Fibroblast of pulmonary artery (primary cell): ENCODE measurements around the gene ERP27.

ENCODE experiments used
- DNase-seq: peaks from one replicate; pipeline ENCODE4 v3.0.0-alpha.2; 2010; ENCODE audit warnings: low read depth
- H3K4me3 ChIP-seq: replicated peaks from 2 replicates; pipeline ENCODE4 v1.5.1; 2011; ENCODE audit warnings: low read depth, mild to moderate bottlenecking, control low read depth, low read length, moderate library complexity
- TF ChIP-seq, protein P1 (sequence below): IDR thresholded peaks from 2 replicates; pipeline ENCODE4 v1.5.1; 2011; ENCODE audit warnings: mild to moderate bottlenecking, control low read depth, low read length, inconsistent platforms; ENCODE audit errors: missing control alignments

The ERP27 gene

DNA sequence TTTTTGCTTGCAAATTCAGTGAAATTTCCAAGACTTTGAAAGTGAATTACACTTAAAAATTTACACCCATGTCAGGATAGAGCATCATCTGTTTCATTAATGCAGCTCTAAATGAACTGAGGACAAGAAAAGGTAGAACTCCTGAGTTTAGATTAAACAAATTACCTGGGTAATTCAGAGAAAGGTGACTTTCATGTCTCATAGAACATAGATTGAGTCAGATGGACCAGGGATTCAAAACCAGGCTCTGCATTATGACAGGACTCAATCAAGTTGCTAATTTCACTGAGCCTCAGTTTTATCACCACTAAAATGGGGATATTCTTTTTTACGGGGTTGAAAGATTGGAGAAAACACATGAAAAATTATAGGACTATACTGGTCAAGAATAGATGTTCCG lies 18.6 kb upstream of the ERP27 start:
- DNase-seq = no peak
- H3K4me3 ChIP-seq = no peak overlapping the region
- TF ChIP-seq, protein P1, sequence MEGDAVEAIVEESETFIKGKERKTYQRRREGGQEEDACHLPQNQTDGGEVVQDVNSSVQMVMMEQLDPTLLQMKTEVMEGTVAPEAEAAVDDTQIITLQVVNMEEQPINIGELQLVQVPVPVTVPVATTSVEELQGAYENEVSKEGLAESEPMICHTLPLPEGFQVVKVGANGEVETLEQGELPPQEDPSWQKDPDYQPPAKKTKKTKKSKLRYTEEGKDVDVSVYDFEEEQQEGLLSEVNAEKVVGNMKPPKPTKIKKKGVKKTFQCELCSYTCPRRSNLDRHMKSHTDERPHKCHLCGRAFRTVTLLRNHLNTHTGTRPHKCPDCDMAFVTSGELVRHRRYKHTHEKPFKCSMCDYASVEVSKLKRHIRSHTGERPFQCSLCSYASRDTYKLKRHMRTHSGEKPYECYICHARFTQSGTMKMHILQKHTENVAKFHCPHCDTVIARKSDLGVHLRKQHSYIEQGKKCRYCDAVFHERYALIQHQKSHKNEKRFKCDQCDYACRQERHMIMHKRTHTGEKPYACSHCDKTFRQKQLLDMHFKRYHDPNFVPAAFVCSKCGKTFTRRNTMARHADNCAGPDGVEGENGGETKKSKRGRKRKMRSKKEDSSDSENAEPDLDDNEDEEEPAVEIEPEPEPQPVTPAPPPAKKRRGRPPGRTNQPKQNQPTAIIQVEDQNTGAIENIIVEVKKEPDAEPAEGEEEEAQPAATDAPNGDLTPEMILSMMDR = no peak

DNA sequence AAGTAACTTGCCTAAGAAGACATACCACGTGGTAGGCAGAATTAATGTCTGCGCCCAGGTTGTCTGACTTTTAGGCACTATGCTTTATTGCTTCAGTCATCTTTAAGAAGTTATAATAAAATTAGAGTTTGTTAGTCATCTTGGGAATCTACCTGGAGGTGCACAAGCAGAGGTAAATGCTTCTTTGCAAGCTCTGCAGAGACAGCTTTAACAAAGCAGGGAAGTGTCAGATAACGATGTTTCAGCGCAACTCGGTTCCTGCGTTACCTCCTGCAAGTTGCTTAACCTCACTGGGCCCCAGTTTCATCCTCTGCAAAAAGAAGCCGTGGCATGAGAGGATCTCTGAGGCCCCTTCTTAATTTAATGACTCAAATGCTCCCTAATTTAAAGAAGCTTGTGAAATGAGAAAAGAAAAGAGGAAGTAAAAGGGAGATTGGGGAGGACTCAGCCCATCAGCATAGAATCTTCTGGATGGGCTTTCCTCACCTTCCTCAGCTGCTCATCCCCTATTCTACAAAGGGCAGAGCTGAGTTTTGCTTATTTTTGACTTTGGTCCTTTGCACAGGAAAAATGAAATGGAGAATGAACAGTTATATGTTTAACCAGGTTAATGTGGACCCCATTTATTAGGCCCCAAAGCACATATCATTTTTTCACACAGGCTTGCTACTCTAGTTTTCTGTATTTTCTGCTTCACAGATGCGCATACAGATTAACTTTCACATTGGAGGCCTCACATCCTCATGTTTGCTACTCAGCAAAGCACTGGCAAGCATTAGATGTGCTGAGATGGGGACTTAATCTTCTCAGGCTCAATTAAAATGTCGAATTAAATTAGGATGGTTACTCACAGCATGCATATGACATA lies 17.9 kb upstream of the ERP27 start:
- TF ChIP-seq, protein P1 = no peak
- DNase-seq = no peak
- no peak overlapping the region for H3K4me3 ChIP-seq

DNA sequence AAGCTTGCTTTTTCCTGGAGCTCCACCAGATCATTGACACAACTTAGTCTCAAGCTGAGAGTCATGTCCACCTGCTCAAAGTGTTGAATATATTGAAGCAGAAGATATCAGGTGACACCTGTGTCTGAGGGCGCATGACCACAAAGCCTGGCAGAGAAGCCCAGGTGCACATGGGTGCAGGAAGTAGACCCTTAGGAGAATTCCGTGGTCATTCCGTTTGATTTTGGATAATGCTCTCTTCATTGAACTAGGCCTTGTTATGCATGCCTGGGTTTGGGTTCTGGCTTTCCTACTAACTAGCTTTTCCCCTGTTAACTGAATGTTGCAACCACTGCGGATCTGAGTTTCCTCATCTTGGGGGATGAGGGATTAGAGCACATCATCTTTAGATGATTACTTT lies 15.9 kb upstream of the ERP27 start:
- no peak for DNase-seq
- TF ChIP-seq, protein P1 = no peak
- H3K4me3 ChIP-seq = no peak overlapping the region

DNA sequence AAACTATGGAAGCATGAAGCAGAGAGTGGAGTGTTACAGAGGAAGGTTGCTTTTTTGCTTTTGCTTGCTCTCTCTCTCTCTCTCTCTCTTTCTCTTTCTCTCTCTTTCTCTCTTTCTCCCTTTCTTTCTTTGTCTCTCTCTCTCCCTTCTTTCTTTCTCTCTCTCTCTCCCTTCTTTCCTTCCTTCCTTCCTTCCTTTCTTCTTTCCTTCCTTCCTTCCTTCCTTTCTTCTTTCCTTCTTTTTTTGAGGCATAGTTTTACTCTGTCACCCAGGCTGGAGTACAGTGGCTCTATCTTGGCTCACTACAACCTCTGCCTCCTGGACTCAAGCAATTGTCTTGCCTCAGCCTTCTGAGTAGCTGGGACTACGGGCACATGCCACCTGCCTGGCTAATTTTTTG lies 15.4 kb upstream of the ERP27 start:
- no peak overlapping the region for H3K4me3 ChIP-seq
- no peak for DNase-seq

DNA sequence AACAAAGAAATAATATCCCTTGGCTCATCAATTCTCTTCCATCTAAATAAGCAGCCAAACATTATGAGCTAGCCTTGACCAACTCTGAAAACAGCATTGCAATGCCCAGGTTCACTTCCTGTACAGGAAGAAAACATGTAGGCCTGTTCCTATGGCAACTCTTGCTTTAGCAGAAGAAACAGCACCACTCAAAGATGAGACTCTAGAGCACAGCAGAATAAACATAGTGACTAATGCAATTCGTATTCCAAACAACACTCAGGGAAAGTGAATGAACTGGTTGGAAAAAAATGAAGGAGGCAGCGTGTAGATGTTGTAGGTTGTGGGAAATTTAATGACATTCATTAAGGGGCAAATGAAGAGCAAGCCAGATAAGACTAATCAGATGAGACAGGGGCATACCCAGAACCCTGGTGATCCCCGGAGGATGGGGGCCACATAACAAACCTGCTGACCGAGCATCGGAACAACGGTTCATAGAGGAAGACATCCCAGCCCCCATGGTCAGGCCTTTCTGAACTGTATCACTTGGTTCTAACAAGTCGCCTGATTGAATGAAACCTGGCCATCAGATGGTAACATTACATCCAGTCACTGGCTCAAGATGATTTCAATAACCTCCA lies 14.1 kb upstream of the ERP27 start:
- TF ChIP-seq, protein P1 = no peak
- no peak overlapping the region for H3K4me3 ChIP-seq
- peak; percentile 98 for DNase-seq

More for the DNA sequence above, 15.4 kb upstream of the ERP27 start:
- TF ChIP-seq, protein P1 = no peak

DNA sequence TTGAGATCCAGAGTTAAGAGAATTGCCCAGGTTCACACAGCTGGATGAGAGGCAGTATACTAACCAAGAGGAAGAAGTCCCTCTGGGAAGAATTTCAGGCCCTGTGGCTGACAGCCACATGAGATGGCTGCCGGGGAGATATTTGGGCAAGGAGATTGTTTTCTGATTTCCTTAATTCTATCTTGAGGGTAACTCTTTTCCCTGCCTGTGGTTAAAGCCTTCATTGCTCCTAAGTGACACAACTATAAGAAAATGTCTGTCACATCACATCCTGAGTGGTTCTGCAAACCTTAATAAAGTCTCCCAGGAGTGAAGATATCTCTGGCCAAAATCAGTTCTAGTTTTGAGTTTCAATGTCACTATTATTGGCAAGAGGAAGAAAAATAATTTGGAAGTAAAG lies 13.5 kb upstream of the ERP27 start:
- TF ChIP-seq, protein P1 = no peak
- no peak for DNase-seq
- H3K4me3 ChIP-seq = no peak overlapping the region
